HG02973 (cell line): ENCODE results near the gene TMEM121.
"Not testable (repeated sequence)": the region's sequence is repeated elsewhere in the genome, so short reads cannot be mapped to it uniquely, and the experiment has no call there.

ENCODE experiments used
- ATAC-seq: cut with Tn5 transposase; IDR thresholded peaks from one replicate; pipeline ENCODE4 v1.9.1; 2021; ENCODE audit warnings: moderate library complexity; ENCODE audit not compliant: unreplicated experiment

The TMEM121 gene

DNA sequence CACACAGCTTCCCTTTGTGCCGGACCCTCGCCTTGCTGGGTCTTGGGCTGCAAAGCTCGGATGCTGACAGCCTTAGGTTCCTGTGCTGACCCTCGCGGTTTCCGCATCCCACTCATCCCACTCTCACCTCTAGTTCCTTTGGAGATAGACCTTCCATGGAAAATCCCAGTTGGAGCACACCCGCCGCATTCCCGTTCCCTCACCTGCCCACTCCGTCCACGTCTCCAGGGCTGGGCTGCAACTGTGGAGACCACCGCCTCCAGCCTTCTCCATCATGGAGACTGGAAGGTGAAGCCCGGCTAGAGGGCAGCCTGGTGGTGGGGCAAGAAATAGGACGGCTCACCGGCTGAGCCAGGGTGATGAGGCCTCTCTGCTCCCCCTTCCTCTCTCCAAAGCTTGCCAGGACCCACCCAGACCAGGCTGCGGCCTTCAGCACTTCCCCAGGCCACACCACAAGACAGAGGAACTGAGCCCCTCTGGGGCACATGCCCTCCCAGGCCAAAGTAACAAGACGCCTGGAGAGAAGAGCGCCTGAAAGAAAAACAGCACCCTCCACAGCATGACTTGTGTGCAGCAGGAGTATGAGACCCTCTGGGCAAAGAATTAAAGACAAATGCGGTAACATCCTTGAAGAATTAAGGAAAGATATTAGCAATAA, 15.0 kb downstream of the TMEM121 start:
- ATAC-seq, result no peak

GRCh38 chr14:105545676-105546075, 19.3 kb downstream of the TMEM121 start:
- not testable (repeated sequence) for ATAC-seq

- ATAC-seq, result not testable (repeated sequence)
Observed at GRCh38 chr14:105546410-105546809, 20.0 kb downstream of the TMEM121 start.

- not testable (repeated sequence) for ATAC-seq
Observed at GRCh38 chr14:105547072-105547471, 20.7 kb downstream of the TMEM121 start.

GRCh38 chr14:105547741-105548169, 21.4 kb downstream of the TMEM121 start:
- ATAC-seq, result no peak

GRCh38 chr14:105549481-105549880, 23.1 kb downstream of the TMEM121 start:
- no peak for ATAC-seq

DNA sequence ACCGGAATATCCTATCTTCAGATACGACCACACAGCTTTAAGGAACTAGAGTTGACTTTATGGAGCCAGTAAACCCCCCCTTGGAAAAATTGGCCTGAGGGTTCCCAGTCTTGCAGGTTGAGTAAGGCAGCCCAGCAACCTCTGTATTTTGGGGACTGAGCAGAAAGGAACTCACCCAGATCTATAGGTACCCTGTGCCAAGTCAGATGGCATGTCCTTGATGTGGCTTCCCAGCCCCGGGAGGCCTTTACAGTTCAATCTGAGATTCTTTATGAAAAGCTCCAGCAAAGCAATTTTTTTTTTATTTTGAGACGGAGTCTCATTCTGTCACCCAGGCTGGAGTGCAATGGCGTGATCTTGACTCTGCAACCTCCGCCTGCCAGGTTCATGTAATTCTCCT, 27.6 kb downstream of the TMEM121 start:
- ATAC-seq, result no peak

- no peak for ATAC-seq
Observed at GRCh38 chr14:105554523-105554922, 28.1 kb downstream of the TMEM121 start.

DNA sequence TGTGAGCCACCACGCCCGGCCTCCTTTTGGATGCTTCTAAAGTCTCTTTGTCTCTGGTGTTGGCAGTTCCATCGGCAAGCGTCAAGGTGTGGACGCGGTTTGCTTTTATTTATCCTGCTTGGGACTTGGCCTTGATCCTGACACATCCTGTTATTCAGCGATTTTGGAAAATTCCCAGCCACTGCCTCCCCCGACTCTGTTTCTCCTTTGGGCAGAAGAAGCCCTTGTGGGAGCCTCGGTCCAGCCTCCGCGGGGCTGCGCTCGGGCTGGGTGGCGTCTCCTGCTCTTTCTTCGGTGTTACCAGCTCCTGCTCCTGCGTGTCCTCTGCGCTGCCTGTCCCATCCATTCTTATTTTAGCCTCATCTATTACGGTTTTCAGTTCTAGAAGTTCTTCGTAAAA, 31.3 kb downstream of the TMEM121 start:
- ATAC-seq, result not testable (repeated sequence)

GRCh38 chr14:105558449-105559154, 32.2 kb downstream of the TMEM121 start:
- ATAC-seq, result not testable (repeated sequence)

- peak; percentile 41 for ATAC-seq
Observed at GRCh38 chr14:105559384-105560047, 33.1 kb downstream of the TMEM121 start.

DNA sequence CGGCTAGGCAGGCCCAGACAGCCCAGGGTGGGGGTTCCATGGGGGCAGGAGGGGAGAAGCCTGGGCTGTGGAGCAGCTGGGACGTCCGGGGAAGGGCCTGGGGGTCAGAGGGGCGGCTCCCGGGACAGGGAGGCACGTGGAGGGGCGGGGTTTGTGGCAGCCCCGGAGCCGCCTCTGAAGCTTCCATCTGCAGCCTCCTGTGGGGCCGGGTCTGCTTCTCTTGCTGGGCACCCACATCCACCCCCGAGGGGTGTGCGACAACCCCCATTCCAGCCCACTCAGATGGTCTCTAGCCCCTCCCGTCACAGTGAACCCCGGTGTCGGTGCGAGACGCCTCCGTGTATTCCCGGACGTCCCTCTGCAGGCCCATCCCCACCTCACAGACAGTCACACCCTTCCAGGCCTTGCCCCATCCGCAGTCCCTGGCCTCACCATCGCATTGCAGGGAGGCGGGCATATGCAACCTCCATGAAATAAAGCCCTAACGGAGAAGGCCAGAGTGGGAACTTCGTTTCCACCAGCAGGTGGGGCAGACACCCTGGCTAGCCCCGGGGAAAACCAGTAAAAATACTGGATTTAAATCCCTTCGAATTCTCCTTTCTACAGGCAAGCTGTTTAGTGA, 33.8 kb downstream of the TMEM121 start:
- ATAC-seq, result peak; percentile 57

DNA sequence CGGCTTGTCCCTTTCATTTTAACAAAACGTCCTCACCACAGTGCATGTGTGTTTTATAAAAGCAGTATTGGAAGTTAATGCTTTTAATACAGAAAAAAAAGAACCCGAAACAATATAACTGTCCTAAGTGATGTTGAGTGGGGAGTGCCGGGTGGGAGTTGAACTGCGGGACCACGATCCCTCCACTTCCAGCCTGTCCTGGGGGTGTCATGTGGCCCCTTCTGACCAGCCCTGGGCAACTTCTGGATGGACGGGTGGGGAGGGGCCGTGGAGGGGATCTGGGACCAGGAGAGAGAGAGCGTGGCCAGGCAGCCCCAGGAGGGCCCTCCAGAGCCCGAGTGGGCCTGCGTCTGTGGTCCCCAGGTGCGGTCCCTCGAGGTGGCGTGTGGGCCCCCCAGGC, 35.0 kb downstream of the TMEM121 start:
- ATAC-seq, result not testable (repeated sequence)

- no peak for ATAC-seq
Observed at GRCh38 chr14:105562713-105563346, 36.4 kb downstream of the TMEM121 start.

- ATAC-seq, result no peak
Observed at GRCh38 chr14:105563347-105563737, 37.0 kb downstream of the TMEM121 start.

DNA sequence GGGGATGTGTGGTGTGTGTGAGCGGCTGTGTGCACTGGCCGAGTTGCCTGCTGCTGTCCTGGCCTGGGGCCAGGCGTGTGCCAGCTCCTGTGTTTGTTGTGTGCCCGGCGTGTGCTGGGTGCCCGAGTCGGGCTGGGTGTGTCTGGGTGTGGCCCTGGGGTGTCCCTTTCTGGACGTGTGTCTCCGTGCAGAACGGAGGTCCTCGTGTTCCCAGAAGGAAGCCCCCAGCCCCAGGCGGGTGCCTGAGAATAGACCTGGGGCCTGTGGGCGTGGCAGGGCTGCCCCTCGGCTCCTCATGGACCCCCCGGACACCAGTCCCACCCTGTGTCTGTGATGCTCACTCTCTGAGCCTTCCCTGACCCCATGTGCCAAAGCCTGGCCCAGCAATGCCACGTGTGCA, 38.2 kb downstream of the TMEM121 start:
- ATAC-seq, result not testable (repeated sequence)

GRCh38 chr14:105565185-105565919, 39.0 kb downstream of the TMEM121 start:
- not testable (repeated sequence) for ATAC-seq

- peak; percentile 43 for ATAC-seq
Observed at GRCh38 chr14:105566248-105567163, 40.1 kb downstream of the TMEM121 start.
